Right lobe of liver (tissue), 4 donors: ENCODE measurements around the gene TTC23.

Experiments used
- CTCF ChIP-seq, 4 donors: fragments of 200-600 bp in 3 of 4; fragments of 450-650 bp in 1 of 4; IDR thresholded peaks; one replicate each; pipeline versions ENCODE4 v1.5.1 to v1.8.0; 2016 to 2022; ENCODE audit warnings: antibody characterized with exemption in 4 of 4, mild to moderate bottlenecking in 2 of 4
- POLR2A ChIP-seq: fragments of 450-650 bp; IDR thresholded peaks from one replicate; pipeline ENCODE4 v1.6.1; 2017; ENCODE audit warnings: antibody characterized with exemption, mild to moderate bottlenecking
- donor health status: DM: no; HTN: no; CAD: no.
- donor health status: DM: no; HTN: no; CAD: no.
- donor health status: DM: no; HTN: yes; CAD: no.

GRCh38 chr15:99279290-99279689 is 29.9 kb upstream of the TTC23 start:
- TF ChIP-seq CTCF (IDR thresholded peaks at IDR 0.05) (no peak), POLR2A (no peak)
